Neural cell (in vitro differentiated cells): Measurements from ENCODE around the gene TP53I13.

Experiments
- CTCF ChIP-seq: fragments of 450-650 bp; IDR thresholded peaks from 2 replicates; pipeline ENCODE4 v1.5.1; 2014; ENCODE audit warnings: antibody characterized with exemption, mild to moderate bottlenecking, moderate library complexity; ENCODE audit not compliant: poor library complexity, severe bottlenecking
- EP300 ChIP-seq: fragments of 450-650 bp; conservative IDR thresholded peaks from 2 replicates; pipeline ENCODE4 v1.6.1; 2014; ENCODE audit warnings: antibody characterized with exemption, mild to moderate bottlenecking, moderate library complexity; ENCODE audit not compliant: poor library complexity, severe bottlenecking
- EZH2 ChIP-seq: fragments of 200-600, 300-800 bp; shearing (Covaris generic), sonication (generic); IDR thresholded peaks from 2 replicates; pipeline ENCODE4 v1.6.1; 2014; ENCODE audit warnings: antibody characterized with exemption, low read length, borderline replicate concordance, mild to moderate bottlenecking; ENCODE audit not compliant: insufficient read depth, poor library complexity, severe bottlenecking
- POLR2AphosphoS5 ChIP-seq: IDR thresholded peaks from 2 replicates; pipeline ENCODE4 v1.6.1; 2012
- RAD21 ChIP-seq: fragments of 450-650 bp; conservative IDR thresholded peaks from 2 replicates; pipeline ENCODE4 v1.6.1; 2014; ENCODE audit warnings: antibody characterized with exemption, mild to moderate bottlenecking, moderate library complexity
- REST ChIP-seq: IDR thresholded peaks from 2 replicates; pipeline ENCODE4 v1.6.1; 2012; ENCODE audit warnings: borderline replicate concordance
- SMC3 ChIP-seq: fragments of 450-650 bp; conservative IDR thresholded peaks from 2 replicates; pipeline ENCODE4 v1.6.1; 2014; ENCODE audit warnings: antibody characterized with exemption, mild to moderate bottlenecking, moderate library complexity; ENCODE audit not compliant: poor library complexity
- TAF1 ChIP-seq: IDR thresholded peaks from 2 replicates; pipeline ENCODE4 v1.6.1; 2012; ENCODE audit warnings: low read depth

GRCh38 chr17:29568331-29569244, at the start of gene TP53I13:
- TF ChIP-seq CTCF = no peak
- TF ChIP-seq EZH2 = no peak
- TF ChIP-seq POLR2AphosphoS5 = no peak
- TF ChIP-seq REST = no peak
- TF ChIP-seq TAF1 = no peak
- no peak for TF ChIP-seq EP300
- TF ChIP-seq SMC3 = no peak
- no peak for TF ChIP-seq RAD21
